ENCODE measurements around the gene B3GALNT2.

Gene B3GALNT2

DNA sequence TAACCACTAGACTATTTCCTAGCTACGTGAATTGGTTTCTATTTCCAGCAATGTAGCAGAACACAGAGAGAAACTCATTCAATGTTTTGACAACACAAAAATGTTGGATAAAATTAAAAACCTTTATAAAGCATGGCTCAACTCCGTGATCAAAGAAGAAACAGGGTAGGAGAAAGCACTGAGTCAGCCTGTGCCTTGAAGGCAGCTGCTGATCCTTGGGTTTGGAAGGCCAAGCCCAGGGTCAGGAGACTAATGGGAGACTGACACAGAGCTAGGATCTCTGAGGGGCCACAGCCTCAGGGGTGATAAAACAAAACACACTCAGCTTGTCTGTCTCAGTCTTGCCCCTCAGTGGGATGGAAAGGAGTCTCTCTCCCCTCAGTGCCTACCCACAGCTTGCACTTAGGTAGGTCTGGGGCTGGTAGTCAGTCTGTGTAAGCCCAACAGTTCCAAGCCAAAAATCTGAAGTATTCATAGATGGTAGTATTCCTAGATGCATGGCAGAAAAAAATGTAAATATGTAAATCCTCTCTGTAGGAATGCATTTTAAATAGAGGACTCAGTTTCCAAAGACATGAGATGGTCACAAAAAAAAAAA, 53.3 kb downstream of the B3GALNT2 start:
- DNase-seq, result no peak

DNA sequence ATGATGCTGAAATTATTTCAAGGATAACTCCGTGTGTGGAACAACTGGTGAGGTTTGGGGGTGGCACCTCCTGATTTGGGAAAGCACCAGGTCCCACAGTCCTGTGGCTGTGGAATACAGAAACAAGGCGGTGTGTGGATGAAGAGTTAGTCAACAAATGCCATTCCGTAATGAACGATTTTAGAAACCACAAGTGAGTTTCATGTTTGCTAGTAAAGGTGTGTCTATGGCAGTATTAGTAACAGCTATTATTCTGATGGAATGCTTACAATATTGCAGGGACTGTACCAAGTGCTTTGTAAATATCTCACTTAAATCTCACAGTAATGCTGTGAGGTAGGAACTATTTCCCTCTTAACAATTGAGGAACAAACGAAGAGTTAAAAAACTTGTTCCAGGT, 53.8 kb downstream of the B3GALNT2 start:
- DNase-seq, result no peak

DNA sequence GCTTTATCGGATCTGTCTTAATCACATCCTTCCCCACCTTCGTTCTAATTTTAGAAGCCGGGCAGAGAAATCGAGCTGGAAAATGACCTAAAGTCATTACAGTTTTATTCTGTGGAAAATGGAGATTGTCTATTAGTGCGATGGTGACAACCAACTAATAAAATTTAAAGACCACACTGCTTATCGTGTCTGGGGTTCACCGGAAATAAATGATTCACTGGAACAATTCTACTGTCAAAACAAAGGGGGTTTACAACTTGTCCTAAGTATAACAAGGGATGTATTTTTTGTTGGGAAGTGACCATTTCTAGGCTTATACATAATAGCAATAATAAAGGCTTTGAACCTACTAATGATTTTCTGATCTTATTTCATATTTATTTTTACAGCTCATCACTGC, 55.6 kb downstream of the B3GALNT2 start:
- no peak for DNase-seq

DNA sequence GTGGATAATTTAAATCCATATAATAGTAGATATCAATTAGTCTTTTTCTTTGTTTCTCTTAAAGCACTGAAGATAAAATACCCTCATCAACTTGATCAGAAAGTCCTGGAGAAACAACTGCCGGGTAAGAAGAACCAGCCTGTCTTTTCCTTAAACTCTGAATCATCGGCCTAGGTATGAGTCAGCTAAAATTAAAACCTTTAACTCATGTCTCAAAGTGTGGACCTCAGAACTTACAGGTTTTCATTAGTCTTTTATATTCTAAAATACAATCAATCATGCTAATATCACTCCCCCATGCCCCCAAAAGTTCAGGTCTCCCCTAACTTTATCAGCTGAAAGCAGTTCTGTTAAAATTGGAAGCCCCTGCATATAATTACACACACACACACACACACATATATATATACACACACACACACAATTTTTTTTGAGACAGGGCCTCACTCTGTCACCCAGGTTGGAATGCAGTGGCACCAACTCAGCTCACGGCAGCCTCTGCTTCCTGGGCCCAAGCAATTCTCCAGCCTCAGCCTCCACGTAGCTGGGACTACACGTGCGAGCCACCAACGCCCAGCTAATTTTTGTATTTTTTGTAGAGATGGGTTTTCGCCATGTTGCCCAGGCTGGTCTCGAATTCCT, 61.3 kb downstream of the B3GALNT2 start:
- peak; percentile 66 for DNase-seq

DNA sequence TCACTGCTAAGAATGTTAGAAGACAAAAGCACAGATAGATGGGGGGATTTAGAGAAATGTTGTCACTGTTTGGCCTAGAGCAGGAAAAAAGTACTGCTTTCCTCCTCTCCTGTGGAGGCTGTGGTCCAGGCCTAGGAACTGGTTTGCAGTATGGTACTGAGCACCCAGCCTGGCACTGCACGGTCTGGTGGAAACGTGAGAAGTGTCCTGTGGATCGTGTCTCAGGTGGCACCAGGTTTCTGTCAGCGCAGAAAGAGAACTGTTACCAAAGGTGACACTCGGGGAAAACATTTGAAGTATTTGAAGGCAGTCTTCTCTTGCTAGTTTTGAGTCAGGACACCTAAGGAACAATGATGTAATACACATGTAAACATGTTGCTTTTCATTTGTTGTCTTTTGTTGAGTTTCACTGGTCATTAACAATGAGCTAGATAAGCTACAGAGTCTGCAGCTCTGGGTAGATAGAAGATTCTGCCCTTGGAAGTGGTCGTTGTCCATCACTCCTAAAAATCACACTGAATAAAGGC, 63.0 kb downstream of the B3GALNT2 start:
- DNase-seq, result no peak

DNA sequence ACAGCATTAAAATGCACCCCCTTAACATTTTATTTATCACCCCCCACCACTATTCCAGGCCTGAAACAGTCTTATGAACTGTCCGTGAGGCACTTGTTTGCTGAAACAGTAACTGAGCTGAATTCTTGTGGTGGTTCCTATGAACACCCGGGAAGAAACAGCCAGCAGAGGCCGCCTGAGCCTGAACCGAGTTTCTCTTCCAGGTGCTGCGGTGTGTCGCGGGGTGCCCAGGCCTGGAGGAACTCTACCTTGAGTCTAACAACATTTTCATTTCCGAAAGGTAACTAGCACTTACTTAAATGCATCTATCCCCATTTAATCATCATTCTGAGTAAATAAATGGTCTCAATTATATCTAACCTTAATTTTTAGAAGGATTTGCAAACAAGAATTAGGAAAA, 70.3 kb downstream of the B3GALNT2 start:
- DNase-seq, result no peak

DNA sequence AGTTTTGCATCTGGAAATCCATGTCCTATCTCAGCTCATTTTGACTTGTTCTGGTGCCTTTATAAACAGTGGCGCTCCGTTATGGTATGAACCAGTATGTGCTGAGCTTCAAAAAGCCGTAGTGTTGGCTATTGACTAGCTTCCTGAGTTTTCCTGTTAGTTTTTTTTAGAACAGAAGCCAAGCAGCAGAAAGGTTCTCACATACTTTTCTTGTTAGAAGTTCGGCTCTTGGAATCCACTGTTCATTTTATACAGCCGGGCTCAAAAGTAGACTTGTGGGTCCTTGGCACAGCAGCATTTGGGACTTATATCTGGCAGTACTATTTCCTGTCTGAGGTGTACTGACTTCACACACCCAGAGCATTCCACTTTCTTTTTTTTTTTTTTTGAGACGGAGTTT, 73.3 kb downstream of the B3GALNT2 start:
- no peak for DNase-seq

DNA sequence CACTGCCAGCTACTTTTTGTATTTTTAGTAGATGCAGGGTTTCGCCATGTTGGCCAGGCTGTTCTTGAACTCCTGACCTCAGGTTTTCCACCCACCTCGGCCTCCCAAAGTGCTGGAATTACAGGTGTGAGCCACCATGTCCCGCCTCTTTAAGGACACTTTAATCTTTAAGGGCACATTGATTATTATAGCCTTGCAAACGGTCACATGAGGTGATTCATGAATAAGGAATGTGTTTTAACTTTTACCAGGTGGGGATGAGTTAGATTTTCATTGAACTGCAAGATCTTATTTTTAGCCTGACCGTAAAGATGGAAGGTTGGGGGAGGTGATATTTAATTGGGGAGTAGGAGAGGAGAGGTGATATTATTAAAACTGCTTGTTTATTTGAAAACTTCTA, 75.1 kb downstream of the B3GALNT2 start:
- DNase-seq, result no peak

DNA sequence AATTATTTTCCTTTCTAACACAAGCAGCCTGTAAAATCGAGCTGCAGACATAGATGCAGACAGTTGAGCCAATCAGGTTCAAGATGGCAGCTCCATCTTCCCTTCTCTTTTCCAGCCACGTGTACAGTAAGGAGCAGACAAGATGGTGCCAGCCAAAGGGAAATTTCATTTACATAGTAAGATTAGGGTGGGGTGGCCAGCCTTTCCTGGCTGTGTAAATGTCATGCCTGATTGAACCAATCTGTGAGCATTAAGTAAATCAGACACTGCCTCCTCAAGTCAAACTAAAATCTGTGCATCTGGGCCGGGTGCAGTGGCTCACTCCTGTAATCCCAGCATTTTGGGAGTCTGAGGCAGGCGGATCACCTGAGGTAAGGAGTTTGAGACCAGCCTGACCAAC, 76.8 kb downstream of the B3GALNT2 start:
- DNase-seq, result no peak

DNA sequence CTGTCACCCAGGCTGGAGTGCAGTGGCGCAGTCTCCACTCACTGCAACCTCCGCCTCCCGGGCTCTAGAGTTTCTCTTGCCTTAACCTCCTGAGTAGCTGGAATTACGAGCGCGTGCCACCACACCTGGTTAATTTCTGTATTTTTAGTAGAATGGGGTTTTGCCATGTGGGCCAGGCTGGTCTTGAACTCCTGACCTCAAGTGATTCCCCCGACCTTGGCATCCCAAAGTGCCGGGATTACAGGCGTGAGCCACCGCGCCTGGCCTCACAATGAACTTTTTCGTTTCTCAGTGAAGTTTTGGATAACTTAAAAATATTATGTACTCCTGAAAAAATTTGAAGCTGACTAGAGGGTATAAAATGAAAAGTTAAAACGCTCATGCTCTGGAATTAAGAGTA, 77.6 kb downstream of the B3GALNT2 start:
- DNase-seq, result no peak

DNA sequence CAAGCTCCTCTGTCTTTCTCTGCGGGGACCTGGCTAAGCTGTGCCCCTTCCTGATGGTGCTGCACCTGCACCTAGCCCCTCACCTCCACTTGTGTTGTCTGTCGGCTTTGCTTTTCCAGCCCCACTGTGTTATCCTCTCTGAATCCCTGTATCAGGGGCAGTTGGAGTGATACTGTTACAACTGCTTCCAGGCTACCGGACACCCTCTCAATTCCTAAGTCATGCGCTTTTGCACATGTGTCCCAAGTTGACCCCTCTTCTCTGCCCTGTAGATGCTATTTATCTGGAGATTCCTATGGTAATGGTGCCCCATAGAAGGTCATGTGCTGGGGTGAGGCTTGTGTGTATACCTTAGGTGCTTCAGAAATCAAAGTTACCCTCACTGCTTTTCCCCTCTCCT, 78.1 kb downstream of the B3GALNT2 start:
- no peak for DNase-seq

DNA sequence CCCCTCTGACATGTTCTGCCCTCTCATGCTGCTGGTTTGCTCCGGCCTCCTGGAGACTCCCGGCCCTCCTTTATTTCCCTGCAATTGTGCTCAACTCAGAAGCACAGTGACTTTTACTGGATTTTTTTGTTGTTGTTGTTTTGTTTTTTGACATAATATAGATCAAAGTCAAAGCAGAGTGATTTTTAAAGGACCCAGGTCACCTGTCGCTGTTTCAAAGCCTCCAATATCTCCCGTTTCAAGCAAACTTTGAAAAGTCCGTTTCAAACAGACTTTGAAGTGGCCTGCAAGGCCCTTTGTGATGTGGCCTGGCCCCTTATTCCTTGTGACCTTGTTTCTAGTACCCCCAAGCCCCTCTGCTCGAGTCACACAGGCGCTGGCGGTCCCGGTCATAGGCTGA, 78.9 kb downstream of the B3GALNT2 start:
- DNase-seq, result no peak

DNA sequence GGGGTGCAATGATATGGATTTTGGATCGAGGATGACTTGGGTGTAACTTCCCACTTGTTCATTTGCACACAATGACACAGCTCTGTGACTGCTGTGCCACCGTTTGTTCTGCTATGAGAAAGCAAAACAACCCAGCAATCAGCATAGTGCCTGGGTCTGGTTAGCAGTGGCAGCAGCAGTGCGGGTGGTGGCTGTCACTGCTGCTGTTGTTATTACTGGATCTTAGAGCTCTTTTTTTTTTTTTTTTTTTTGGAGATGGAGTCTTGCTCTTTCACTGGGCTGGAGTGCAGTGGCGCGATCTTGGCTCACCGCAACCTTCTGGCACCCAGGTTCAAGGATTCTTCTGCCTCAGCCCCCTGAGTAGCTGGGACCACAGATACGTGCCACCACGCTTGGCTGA, 80.2 kb downstream of the B3GALNT2 start:
- DNase-seq, result peak; percentile 61

DNA sequence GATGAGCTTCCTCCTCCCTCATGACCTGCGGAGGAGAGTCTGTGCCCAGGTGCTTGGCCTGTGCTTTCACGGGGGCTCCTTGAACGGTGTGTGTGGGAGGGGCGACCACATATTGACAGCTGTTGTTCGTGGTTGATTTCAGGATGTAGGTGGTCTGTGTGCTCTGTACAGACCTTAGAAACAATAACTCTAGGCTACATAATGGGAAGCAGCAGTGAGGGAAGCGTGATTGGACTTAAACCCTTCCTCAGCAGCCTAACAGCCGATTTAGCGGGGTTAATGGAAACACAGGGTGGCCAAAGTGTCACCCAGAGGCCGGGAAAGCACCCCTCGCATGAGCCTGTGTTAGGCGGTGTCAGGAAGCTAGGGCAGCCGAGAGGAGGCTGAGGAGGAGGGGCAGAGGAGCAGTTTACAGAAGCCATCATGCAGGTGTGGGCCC, 81.0 kb downstream of the B3GALNT2 start:
- DNase-seq, result peak; percentile 42

DNA sequence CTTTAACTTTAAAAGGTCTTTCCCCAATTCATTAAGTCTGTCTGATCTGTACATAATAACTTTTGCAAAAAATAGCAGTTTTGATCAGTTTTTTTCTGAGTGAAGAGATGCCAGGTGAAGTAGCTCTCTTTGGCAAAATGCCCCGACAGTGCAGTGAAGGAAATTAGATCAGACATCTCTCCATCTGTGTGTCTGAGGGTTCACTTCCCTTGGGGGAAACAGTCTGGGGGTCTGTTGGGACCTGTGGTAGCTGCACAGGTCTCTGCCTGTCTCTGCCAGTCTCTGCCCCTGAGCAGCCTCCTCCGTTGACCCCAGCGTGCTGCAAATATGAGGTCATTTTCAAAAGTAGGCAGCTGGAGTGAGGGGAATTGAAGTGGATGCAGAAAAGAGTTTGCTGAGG, 82.5 kb downstream of the B3GALNT2 start:
- no peak for DNase-seq

DNA sequence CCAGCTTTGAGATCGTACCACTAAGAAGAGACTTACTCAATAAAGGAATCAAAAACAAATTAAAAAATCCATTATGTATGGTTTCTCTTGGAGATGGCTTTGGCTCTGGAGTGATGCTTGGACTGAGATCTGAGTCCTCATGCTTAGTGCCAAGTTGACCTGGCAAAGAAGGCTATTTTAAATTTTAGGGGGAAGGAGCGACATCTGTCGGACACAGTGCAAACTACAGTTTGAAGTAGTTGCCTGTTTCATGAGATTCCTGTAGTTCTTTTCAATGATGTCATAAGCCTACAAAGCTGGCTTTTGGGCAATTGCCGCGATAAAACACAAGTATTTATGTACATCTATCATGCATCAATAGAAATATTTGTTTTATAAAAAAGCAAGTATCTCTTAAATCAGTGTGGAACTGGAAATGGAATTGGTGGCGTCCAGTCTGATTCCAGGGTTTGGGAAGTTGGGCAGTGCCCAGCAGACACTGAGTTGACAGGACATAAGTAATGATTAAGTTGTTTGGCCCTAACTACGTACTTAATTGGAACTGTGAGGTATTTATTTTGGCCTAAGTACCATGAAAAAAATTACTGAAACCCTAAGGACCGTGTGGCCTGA, 87.1 kb downstream of the B3GALNT2 start:
- peak; percentile 82 for DNase-seq

DNA sequence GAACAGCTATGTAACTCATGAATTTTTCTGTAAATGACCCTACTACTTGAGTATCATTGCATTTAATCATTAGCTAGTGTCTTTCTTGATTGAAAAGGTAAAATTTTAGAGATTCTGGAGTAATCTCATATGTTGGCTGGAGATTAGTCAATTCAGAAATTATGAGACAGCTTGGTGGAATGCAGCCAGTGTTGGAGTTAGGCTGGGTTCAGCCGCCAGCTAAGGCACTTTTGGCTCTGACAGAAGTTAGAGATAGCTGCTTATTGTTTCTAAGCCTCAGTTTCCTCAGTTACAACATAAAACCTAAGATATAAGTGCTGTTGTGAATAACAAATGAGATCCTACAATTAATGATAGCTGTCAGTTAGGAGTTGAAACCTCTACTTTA, 87.6 kb downstream of the B3GALNT2 start:
- no peak for DNase-seq

DNA sequence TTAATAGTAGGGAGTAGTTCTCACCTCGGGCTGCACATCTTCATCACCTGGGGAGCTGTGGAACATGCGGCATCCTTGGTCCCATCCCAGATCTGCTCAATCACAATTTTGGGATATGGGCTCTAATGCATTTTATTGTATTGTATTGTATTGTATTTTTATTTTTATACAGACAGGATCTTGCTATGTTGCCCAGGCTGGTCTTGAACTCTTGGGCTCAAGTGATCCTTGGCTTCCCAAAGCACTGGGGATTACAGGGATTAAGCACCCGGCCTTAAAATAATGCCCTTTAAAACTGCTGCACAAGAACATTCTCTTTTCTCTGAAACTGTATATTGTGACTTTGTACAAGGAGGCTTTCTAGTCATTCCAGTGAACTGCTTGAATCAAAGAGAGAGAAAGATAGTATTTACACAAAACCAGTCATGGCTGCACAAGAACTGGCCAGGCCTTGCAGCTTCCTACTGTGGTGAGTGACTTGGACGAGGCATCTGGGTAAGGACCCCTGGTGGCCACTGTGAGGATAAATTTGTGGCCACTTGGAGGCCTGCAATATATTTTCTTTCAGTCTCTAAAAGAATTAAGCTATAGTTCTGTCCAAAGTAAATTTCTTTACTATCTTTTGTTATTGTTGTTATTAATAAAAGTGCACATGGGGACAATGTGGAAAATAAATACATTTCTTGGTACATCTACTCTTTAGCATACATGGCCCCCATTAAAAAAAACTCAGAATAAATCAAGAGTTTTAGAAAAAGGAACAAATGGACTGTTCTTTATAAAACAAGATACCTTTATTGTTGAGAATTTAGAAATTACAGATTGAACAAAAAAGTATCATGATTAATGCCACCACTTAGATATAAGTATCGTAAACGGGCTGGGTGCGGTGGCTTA, 89.0 kb downstream of the B3GALNT2 start:
- DNase-seq, result peak; percentile 90

DNA sequence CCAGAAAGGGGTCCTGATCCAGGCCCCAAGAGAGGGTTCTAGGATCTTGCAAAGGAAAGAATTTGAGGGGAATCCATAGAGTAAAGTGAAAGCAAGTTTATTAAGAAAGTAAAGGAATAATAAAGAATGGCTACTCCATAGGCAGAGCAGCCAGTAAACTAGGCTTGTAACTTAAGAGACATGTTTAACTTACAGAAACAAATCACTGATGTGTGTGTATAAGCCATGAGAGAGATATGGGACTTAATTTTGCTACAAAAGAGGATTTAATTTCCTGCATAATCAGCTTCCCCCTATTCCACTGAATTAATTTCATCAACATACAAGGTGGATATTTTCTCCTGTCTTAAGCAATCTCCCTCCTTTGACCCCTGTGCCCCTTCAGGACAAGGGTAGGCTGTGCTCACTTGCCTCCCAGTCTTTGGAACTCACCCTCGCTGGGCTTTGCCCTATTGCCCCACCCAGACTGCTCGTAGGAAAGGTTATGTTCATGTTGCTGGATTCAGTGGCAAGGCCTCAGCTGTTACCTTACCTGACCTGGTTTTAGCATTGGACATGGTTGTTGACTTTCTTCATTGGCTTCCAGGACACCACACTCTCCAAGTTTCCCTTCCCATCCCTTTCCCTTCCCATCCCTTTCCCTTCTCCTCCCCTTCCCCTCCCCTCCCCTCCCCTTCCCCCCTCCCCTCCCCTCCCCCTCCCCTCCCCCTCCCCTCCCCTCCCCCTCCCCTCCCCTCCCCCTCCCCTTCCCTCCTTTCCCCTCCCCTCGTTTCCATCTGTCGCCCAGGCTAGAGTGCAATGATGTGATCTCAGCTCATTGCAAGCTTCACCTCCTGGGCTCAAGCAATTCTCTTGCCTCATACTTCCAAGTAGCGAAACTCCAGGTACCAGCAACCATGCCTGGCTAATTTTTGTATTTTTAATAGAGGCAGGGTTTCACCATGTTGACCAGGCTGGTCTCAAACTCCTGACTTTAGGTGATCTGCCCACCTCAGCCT, 92.5 kb downstream of the B3GALNT2 start:
- DNase-seq, result peak; percentile 36

DNA sequence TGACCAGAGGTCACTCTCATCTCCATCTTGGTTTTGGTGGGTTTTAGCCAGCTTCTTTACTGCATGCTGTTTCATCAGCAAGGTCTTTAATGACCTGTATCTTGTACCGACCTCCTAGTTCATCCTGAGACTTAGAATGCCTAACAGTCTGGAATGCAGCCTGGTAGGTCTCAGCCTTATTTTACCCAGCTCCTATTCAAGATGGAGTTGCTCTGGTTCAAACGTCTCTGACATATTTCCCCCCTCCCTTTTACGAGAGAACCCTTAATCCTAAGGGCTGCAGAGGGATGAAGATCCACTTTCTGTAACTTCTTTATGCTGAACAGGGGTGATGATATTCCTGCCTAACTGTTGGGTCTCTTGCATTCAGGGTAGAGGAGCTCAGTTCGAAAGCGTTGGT, 93.8 kb downstream of the B3GALNT2 start:
- no peak for DNase-seq

DNA sequence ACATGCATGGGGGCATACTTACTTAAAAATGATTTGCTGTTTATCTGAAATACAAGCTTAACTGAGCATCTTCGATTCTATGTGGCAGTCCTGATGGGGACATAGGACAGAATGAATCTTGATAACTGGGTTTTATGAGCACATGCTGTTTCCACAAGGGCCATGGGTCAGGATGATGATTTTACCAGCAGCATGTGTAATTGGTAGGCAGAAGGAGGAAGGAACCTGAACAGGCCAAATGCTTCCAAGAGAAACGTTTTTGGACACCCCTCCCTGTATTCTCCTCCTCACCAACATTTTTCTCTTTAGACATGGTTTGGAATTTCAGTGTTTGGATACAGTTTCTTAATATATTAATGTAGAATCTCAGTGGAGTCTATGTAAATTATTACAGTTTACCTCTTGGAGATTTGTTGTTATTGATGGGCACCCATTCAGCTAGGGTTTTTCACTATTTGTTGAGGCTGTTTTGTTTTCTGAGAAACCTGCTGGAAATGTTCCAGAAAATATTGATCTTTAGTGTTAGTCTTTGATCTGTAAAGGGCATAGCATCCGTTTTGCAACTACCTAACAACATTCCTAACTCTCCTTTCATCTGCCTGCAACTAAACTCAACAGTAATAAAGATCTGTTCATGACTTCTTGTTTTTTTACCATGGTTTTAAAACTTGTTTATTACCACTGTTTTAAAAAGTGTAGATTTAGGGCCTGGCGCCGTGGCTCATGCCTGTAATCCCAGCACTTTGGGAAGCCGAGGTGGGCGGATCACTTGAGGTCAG, 95.0 kb downstream of the B3GALNT2 start:
- DNase-seq, result no peak
